GM18498 (cell line): ENCODE results near the gene HHAT.
"Not testable (repeated sequence)": the region's sequence is repeated elsewhere in the genome, so short reads cannot be mapped to it uniquely, and the experiment has no call there.

ENCODE experiments used
- ATAC-seq: cut with Tn5 transposase; IDR thresholded peaks from one replicate; pipeline ENCODE4 v1.9.1; 2021; ENCODE audit warnings: mild to moderate bottlenecking, moderate library complexity; ENCODE audit not compliant: unreplicated experiment

The HHAT gene

DNA sequence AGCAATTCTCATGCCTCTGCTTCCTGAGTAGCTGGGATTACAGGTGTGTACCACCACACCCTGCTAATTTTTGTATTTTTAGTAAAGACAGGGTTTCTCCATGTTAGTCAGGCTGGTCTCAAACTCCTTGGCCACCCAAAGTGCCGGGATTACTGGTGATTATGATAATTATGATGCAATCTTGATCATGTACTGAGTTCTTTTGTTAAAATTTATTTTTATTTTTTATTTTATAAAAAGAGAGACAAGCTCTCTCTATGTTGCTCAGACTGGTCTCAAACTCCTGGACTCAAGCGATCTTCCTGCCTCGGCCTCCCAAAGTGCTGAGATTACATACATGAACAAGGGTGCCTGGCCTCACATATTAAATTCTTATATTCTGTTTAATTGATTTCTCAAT is 25.6 kb downstream of the HHAT start:
- not testable (repeated sequence) for ATAC-seq

GRCh38 chr1:210358626-210359025 is 29.9 kb downstream of the HHAT start:
- ATAC-seq: no peak

- ATAC-seq: no peak
These were observed 30.6 kb downstream of the HHAT start for GRCh38 chr1:210359255-210359654.

DNA sequence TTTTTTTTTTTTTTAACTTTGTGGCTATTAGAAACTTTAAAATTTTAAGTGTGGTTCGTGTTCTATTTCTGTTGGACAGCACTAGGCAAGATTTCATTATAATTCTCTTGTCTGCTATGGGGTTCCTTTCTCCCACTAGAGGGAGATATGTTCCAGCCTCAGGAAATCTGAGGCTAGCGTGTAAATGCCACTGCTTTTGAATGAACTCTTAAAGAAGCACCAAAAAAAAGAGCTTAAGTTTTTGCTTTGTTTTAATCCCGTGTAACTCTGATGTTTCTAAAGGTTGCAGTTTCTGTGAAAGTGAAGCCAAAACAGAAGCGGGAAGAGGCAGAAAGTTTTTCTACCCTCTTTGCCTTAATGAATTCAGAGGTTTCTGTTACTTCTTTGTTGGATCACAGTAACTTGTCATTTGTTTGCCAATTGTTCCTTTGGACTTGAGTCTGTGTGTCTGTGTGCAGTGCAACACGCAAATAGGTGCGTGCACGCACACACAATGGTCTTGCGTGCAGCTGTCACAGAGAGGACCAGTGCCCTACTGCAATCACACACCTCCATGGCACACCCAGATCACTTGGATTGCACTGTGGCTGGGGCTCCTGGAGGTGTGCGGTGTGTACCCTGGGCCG is 32.3 kb downstream of the HHAT start:
- peak; percentile 60 for ATAC-seq

DNA sequence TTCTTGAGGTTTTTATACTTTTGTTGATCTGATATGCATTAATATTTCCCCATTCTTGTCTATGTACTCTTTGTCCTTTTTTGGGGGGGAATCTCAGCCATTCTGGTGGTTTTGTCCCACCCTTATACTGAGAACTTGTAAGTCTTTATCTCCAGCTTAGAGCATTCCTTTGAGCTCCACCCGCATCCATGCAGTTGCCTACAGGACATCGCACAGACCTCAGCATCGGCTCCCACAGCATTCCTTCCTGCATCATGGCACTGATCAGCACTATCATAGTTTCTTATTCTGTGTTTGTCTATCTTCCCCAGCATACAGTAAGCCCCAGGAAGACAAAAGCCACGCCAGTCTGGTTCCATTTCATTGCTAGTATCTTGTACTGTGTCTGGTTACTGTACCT is 33.0 kb downstream of the HHAT start:
- no peak for ATAC-seq

GRCh38 chr1:210362526-210362925 is 33.8 kb downstream of the HHAT start:
- ATAC-seq: no peak

- ATAC-seq: no peak
These were observed 34.4 kb downstream of the HHAT start for GRCh38 chr1:210363119-210363518.

GRCh38 chr1:210364479-210364878 is 35.8 kb downstream of the HHAT start:
- ATAC-seq: no peak

DNA sequence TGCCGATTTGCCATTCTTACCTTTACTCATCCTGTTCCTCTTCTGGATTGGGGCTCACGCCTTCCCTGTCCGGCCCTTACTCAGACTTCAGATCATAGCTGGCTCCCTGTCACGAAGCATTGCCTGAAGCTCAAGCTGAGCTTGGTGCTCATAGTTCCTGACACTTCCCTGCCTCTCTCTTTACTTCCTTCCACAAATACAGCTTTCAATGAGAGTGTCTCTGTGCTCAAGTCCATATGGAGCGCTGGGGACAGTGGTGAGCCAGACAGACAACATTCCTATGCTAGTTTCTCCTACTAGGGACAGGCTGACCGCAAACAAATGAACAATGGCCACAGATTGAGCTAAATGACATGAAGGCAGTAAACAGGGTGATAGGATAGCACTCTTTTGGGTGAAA is 38.1 kb downstream of the HHAT start:
- ATAC-seq: no peak

DNA sequence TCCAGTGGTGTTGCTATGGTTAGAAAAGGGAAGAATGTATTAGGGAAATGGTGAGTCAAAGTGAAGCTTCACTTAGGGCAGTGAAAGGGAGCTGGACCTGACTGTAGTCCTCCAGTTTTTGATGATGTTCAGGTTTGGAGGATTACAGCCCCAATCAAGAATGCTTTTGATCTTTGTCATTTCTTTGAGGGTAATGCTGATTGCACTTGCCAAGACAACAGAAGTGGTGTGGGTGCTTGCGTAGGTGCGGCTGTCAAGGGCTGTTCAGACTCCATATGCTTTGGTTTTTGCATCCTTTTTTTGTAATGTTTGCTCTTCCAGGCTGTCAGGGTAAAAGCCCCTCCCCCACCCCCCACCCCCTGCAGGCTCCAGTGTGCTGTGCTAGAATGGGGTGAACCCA is 38.9 kb downstream of the HHAT start:
- ATAC-seq: no peak

DNA sequence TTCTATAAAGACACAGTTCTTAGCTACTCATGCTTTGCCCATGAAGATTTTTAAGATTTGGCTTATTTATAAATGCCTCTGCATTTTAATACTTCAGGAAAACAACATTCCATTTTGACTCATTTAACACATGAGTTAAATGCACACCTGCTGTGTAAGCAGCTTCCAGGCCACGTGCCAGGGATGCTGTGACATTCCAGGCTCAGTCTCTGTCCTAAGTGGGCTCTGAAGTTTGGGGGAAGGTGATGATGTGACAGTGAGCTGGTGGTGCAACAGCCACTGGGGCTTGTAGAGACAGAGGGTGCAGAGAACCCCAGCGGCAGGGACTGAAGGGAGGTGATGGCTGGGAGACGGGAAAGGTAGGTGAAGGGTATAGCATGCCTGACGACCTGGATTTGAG is 40.7 kb downstream of the HHAT start:
- ATAC-seq: no peak

DNA sequence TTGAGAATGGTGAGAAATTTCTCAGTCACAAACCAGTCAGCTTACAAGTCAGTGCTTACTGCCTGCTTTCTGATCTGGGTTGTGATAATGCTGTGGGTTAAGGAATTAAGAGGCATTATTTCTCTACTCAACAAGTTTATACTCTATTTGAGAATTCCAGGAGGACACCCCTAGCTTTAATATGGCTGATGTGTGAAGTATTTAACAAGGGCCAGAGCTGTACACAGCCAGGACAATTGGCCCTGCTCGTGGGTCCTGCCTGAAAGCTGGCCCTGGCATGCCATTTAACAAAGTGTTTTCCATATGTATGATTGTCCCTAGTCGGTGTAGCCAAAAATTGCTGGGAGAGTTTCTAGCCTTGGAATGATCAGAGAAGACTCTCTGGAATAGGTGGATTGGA is 43.2 kb downstream of the HHAT start:
- ATAC-seq: no peak

GRCh38 chr1:210372491-210372890 is 43.8 kb downstream of the HHAT start:
- no peak for ATAC-seq

DNA sequence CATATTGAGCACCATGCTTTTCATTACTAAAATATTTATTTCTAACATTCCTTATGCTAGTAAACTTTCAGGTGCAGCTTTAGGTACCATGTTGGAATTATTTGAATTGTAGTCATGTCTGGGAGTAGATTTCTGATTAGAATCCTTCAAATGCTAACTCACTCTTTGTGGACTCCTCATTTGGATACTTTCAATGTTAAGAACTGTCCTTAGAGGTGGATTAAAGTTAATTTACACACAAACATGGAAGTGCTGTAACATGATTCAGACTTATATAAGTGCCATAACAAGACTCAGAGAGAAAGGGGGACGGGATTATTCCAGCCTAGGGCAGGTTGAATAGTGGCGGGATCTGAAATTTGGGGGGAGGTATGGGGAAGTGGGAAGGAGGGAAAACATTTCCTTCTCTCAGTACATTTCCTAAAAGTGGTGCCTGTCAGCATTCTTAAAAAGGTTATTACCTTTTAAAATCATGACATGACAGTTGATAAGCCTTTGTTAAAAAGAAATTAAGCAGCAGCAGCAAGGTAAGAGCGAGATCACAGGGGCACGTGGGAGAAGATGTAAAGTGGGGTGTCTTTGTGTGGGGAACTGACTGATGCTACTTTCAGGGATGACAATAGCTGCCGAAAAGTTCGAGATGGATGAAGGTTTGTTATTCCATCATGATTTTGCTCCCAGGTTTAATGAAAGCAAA is 44.4 kb downstream of the HHAT start:
- ATAC-seq: no peak

DNA sequence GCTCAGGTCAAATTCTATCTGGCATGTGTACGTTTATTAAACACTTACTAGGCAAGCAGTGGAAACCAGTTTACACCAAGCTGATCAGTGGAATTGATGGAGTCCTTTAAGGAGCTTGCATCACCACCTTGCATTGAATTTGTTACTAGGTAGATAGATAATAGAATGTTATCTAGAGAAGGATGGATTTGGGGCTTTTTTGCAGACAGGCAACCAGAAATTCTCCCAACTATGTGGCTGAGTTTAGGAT is 44.9 kb downstream of the HHAT start:
- no peak for ATAC-seq

- peak; percentile 80 for ATAC-seq
These were observed 45.3 kb downstream of the HHAT start for GRCh38 chr1:210373878-210374599.

DNA sequence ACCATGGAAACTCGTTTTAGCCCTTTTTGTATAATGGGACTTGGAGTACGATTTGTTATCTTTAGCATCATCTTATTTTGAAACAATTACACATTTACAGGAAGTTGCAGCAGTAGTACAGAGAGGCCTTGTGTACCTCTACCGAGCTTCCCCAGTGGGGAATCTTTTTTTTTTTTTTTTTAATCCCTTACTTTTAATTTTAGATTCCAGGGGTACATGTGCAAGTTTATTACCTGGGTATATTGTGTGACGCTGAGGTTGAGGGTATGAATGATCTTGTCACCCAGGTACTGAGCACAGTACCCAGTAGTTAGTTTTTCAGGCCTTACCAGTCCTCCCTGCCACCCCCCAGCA is 45.9 kb downstream of the HHAT start:
- ATAC-seq: no peak

- ATAC-seq: no peak
These were observed 48.2 kb downstream of the HHAT start for GRCh38 chr1:210376836-210377372.

DNA sequence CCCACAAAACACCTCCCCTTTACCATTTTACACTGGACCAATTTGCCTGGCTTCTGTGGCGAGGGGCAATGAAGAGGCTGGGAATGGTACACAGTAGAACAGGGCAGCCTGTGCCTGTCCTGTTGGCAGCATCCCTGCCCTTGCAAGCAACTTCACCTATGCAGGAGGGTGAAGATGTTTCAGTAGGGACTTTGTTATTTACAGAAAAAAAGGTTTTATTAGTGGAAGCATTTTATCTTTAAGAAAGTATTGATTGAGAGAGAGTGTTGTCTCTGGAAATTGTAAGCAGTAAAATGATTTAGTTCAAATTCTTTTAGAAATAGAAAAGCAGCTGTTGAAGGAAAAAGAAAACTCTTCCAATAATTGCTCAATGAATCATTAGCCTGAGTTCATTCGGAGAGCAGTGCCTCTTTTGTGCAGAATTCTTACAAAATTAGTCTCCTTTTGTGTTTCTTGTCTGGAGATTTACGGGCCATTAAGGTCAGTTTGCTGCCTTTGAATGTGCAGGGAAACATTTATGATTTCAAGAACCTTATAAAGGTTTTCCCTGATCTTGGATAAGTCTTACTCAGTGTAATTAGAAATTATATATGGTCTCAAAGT is 49.1 kb downstream of the HHAT start:
- no peak for ATAC-seq

GRCh38 chr1:210378736-210379135 is 50.0 kb downstream of the HHAT start:
- ATAC-seq: no peak

GRCh38 chr1:210381934-210382333 is 53.2 kb downstream of the HHAT start:
- no peak for ATAC-seq

DNA sequence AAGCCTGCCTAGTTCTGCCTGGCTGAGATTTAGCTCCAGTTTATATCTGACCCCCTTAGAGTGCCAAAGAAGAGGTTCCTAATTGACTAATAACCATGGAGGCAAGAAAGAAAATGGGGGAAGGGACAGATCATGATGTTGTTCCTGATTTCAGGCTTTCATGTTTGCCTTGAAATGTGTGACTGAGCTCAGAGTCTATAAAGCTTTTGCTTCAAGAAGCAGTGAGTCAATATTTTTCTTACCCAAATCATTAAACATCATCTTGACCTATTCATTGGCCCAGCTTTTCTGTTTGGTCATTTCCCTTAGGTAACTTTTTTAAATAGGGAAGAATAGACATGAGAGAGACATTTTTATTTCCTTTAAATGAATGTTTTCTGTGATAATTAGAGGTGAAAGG is 55.9 kb downstream of the HHAT start:
- no peak for ATAC-seq
